ENCODE results near the gene MAST4.
"Not testable (repeated sequence)": the region's sequence is repeated elsewhere in the genome, so short reads cannot be mapped to it uniquely, and the experiment has no call there.

MAST4 gene

DNA sequence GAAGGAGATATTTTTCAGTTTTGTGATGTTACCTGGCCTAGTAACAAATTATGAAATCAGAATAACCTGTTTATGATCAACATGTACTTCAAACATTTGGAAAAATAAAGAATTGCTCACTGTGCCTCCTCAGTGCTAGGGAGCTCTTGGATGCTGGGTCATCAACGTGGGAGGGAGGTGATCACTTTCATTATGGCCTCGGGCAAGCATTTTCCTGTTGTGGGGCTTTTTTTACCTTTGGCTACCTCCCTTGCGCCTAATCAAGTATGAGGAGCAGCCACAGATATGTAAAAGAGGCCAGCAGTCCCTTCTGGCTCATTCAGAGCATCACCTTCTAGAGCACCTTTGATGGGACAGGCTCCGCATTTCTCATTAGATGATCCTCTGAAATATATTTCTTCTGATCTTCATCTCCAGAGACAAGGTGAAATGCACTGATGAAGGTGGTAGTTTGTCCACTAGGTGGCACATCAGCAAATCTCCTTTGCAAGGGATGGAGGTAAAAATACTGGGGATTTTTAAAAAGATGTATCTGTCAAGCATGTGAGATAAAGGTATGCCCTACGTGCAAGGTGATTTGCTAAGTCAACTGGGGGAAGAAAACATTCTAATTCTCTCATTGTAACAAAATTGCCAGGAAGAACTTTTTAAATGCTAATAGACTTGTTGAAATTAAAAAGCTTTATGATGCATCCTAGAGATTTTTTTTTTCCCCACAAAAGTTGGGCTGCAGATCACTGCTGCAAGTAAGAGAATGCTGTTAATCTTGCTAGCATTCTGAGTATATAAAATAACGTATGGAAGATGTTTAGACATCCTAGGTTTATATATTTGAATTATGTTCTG lies 218.2 kb downstream of the MAST4 start:
- peak; percentile 60 for DNase-seq

DNA sequence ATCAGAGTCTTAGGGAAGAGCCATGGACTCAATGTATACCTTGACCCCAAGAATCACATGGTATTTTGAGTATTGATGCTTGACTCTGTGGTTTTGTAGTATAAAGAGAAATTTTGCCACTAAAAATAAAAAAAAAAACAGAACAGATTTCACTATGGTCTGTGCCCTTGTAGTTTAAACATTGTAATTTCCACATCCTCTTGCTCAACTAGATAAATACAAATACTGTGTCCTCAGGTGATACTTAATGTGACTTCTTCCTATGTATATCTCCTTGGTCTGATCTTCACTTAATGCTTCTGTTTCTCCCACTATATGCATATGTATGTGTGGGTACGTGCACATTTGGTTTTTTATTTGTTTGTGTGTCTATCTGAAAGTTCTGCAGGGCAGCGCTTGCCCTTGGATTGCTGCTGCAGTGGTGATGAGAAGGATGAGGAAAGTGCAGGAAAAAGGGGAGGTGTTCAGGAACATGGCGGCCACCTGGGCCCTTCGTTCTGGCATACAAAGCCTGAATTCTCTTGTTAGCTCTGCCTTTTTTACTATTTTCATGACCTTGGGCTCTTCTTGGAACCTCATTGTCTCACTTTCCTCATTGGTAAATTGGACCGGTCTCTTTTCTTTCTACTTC lies 222.2 kb downstream of the MAST4 start:
- DNase-seq = no peak

- DNase-seq = no peak
Observed at GRCh38 chr5:66818935-66819328, 222.7 kb downstream of the MAST4 start.

DNA sequence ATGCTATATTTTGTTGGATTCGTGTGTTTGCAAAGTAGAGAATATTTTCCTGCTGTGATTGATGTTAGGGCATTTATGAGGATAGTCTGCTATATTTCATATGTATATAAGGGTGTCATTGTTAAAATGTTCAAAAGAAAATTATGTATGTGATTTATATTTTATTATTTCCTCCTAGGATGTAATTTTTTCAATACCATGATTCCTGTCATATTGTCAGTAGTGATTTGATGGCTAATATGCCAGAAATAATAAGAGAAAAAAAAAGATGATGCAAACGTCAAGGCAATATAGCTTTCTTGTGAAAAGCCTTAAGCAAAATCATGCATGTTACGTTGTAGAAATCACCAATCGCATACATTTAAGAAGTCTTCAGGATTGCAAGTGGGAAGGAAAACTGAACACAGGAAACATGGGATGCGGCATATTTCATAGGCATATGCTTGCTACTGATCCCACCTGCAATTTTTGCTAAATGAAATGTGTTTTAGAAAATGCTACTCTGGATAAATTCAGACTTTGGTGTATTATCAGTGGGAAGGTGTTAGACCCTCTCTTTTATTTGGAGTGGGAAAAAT lies 224.5 kb downstream of the MAST4 start:
- no peak for DNase-seq

DNA sequence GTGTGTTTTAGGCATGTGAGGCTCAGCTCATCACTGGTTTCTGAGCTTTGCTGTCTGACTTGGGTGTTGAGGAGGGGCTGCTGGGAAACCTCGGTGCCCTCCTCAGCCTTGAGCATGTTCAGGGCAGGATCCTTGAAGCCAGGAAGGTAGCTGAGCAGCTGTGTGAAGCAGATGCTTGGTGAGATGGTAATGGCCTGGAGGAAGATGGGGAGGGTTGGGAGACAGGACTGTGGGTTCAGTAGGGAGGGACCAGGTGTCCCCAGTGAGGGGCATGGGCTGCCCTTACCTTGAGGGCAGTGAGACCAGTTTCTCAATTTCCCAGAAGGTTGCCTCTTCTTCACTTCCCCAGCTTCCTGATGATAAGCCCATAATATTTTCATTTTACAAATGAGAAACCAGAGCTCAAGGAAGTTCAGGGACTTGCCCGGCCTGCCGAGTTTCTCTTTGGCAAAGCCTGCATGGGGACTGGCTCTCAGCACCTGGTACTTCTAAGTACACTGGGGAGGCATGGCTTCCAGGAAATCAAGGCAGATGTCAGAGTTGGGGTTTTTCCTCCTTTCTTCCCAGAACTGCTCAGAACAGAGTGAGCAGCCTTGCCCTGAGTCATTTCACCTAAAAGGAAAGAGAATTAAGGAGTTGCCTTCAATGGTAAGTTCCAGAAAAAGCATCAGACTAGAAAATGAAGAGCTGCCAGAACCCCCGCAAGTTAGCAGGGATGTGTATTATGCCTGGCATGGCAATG lies 225.7 kb downstream of the MAST4 start:
- DNase-seq = peak; percentile 22

GRCh38 chr5:66822906-66823305 lies 226.7 kb downstream of the MAST4 start:
- not testable (repeated sequence) for DNase-seq

GRCh38 chr5:66824476-66824875 lies 228.3 kb downstream of the MAST4 start:
- no peak for DNase-seq

- no peak for DNase-seq
Observed at GRCh38 chr5:66826263-66826662, 230.1 kb downstream of the MAST4 start.

- DNase-seq = no peak
Observed at GRCh38 chr5:66826696-66827095, 230.5 kb downstream of the MAST4 start.

- no peak for DNase-seq
Observed at GRCh38 chr5:66828046-66828547, 231.9 kb downstream of the MAST4 start.

DNA sequence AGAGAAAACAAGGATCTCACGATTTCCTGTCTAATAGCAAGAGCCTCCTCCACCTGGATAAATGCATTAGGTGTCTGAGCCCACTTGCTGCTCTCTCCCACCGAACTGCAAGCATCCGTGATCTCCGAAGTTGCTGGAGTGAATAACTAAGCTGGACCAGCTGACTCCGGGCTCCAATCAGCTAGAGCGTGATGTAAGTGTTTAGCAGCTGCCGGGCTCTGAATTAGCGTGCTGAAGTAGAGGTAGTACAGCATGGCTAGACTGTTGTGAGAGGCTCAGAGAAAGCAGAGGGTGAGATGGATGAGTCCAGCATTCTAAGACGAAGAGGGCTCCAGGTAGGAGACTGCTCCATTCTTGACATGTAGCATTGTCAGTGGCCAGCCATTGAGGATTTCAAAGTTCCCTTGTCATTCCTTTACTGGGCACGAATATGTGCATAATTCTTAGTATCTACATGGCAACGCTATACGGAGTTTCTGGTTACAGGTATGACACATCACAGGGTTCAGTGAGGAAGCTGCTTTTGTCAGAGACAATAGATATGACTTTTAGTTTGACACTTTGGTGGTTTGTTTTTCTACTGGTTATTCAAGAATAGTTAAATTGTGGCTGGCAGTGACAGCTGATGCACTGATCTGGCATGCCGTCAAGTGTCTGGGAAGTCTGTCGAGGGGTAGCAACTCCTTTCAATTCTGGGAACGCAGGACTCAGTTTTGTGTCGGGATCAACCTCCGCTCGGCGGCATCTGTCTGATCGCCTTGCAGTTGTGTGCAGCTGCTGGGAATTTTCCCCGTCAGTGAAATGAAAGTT lies 232.6 kb downstream of the MAST4 start:
- peak; percentile 64 for DNase-seq

DNA sequence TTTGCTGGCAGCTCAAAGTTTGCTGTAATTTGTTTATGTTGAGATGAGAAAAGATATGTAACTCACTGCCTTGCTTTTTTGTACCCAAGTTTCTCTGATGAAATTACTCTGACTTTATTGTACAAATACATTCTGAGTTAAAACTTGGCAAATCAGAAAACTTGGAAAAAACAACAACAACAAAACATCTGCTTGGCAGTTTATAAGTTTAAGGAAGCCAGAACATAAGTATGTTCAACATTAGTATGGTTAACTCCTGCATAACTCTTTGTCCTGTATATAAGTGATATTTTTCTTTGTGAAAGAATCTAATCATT lies 233.1 kb downstream of the MAST4 start:
- DNase-seq = no peak

GRCh38 chr5:66829826-66830225 lies 233.6 kb downstream of the MAST4 start:
- DNase-seq = no peak

DNA sequence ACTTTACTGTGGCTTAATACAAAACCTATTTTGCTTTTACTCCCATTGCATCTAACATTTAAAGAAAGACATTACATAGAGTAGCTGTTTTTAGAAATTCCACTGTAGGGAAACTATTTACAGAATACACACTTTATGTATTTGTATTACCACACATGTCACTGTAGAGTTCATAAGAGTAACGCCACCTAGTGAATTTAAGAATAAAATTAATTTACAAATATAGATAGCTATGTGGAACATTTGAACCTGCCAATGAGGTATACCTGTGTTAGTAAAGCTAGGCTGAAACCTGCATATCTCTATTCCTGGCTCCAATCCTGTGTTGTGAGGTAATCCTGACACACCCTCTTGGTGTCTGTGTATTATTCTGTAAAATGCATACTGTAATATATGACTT lies 234.4 kb downstream of the MAST4 start:
- DNase-seq = no peak

DNA sequence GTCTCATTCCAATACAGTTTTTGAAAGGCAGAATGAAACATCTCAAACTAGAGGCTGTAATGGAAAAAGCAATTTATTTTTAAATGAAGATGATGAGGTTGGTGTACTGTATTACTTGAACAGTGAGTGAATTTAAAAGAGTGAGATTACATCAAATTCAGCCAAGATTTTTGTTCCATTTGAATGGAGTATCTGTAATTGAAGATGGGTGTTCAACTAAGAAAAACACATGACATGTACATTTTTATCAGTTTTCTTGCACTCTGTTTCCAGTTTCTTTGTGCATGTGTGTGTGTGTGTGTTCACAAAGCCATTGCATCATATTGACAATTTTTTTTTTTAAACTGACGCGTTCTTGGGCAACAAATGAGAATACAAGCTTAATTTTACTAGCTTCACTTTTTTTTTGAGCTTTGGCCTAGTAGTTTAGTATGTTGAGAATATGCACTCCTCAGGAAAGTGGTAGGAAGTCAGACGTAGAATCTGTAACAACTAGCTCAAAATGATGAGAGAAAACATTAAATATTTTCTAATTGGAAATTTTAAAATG lies 243.5 kb downstream of the MAST4 start:
- no peak for DNase-seq

- DNase-seq = peak; percentile 17
Observed at GRCh38 chr5:66840511-66841013, 244.4 kb downstream of the MAST4 start.

GRCh38 chr5:66841264-66841663 lies 245.1 kb downstream of the MAST4 start:
- no peak for DNase-seq

GRCh38 chr5:66842540-66842939 lies 246.3 kb downstream of the MAST4 start:
- DNase-seq = no peak

DNA sequence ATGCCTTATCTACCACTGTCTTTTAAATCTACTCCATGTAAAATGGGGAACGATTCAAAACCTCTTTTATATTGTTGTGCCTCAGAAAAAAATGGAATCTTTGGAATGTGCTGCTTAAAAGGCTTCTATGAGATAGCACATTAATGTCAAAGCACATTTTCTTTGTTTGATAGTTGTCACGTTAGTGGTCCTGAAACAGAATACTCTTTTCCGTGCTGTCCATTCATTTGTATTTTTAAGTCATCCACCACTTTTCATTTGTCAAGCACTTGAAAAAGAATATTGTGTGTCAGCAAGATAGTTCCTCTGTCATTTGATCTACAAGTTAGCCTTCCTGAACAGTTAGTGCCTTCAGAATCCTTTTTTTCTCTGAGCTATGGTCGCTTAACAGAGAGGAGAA lies 246.9 kb downstream of the MAST4 start:
- DNase-seq = no peak

GRCh38 chr5:66848749-66849641 lies 252.8 kb downstream of the MAST4 start:
- DNase-seq = no peak

DNA sequence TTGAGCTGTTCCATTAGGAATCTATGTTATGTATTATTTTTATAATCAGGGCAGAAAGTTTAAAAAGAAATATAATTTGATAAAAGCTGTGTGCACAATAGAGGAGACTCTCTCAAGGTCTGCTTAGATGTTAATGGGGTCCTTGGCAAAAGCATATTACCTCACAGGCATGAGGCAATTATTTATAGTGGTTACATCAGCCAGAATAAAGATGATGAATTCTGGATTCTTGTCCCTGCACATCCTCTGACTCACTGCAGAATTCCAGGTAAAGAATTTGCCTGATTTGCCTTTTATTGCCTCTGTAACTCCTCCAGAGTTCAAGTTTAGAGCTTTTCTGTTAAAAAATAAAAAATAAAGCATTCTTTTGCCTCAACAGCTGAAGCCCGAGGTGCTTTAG lies 253.6 kb downstream of the MAST4 start:
- DNase-seq = no peak

Measured in CD4-positive, alpha-beta T cell treated with Interleukin-17A for 1 hour (primary cell).